Gastroesophageal sphincter (tissue), 4 donors: ENCODE measurements around the gene CRB2. TPM values are rescaled to one million over a fixed set of nuclear protein-coding genes. Genes with fewer than 3 reads are reported as not detected.

Source experiments
- ATAC-seq: fragments of 150-250 bp; one replicate; pipeline ENCODE4 v1.9.1; 2016; ENCODE audit warnings: mild to moderate bottlenecking, moderate library complexity
- H3K27ac ChIP-seq, 4 donors: fragments of 200-600 bp; sonication (generic) in 3 of 4; 1 replicate in 3 of 4; 2 replicates in 1 of 4; pipeline ENCODE4 v1.5.1; 2016 to 2019
- H3K27me3 ChIP-seq: fragments of 200-600 bp; sonication (generic); one replicate; pipeline ENCODE4 v1.5.1; 2019
- H3K36me3 ChIP-seq, 2 donors: fragments of 200-600 bp; sonication (generic); one replicate each; pipeline ENCODE4 v1.5.1; 2019; ENCODE audit warnings: control low read depth in 1 of 2
- H3K4me1 ChIP-seq, 3 donors: fragments of 200-600 bp; sonication (generic); 1 replicate in 2 of 3; 2 replicates in 1 of 3; pipeline ENCODE4 v1.5.1; 2016 to 2019; ENCODE audit warnings: control low read depth in 2 of 3
- H3K4me3 ChIP-seq, 2 donors: fragments of 200-600 bp; sonication (generic); one replicate each; pipeline ENCODE4 v1.5.1; 2019; ENCODE audit warnings: mild to moderate bottlenecking in 1 of 2, moderate library complexity in 1 of 2
- H3K9me3 ChIP-seq, 3 donors: fragments of 200-600 bp; sonication (generic); one replicate each; pipeline ENCODE4 v1.5.1; 2017 to 2019; ENCODE audit warnings: control low read depth in 2 of 3
- EP300 ChIP-seq: sonication (generic); formaldehyde crosslinking; IDR thresholded peaks from one replicate; pipeline ENCODE4 v1.6.1; 2017; ENCODE audit warnings: antibody characterized with exemption, mild to moderate bottlenecking
- POLR2A ChIP-seq, 2 donors: fragments of 450-650 bp; IDR thresholded peaks; one replicate each; pipeline ENCODE4 v1.6.1; 2017; ENCODE audit warnings: antibody characterized with exemption in 2 of 2, mild to moderate bottlenecking in 2 of 2, moderate library complexity in 1 of 2
- POLR2AphosphoS5 ChIP-seq: sonication (generic); formaldehyde crosslinking; IDR thresholded peaks from one replicate; pipeline ENCODE4 v1.6.1; 2017; ENCODE audit warnings: antibody characterized with exemption
- WGBS, 2 donors: methylation state at CpG; one replicate each; pipeline ENCODE4 v1.1.5; 2018; ENCODE audit warnings: low coverage in 1 of 2; 5-methylcytosine and 5-hydroxymethylcytosine counted together
- total RNA-seq, 4 donors: library from RNA; depleted of rRNA; stranded (reverse); fragments of >200 nt; gene quantifications; one replicate each; pipeline ENCODE4 v1.1.0, GENCODE V29; 2016
- TF ChIP-seq, protein P1 (sequence below), 4 experiments: fragments of 200-600 bp in 2 of 4; fragments of 450-650 bp in 2 of 4; sonication (generic) in 1 of 4; IDR thresholded peaks; one replicate each; pipeline ENCODE4 v1.5.1; 2017 to 2019; ENCODE audit warnings: antibody characterized with exemption in 4 of 4, mild to moderate bottlenecking in 2 of 4, moderate library complexity in 2 of 4

CRB2 gene
- total RNA-seq, 4 donors from 2014 or later, result not detected

DNA sequence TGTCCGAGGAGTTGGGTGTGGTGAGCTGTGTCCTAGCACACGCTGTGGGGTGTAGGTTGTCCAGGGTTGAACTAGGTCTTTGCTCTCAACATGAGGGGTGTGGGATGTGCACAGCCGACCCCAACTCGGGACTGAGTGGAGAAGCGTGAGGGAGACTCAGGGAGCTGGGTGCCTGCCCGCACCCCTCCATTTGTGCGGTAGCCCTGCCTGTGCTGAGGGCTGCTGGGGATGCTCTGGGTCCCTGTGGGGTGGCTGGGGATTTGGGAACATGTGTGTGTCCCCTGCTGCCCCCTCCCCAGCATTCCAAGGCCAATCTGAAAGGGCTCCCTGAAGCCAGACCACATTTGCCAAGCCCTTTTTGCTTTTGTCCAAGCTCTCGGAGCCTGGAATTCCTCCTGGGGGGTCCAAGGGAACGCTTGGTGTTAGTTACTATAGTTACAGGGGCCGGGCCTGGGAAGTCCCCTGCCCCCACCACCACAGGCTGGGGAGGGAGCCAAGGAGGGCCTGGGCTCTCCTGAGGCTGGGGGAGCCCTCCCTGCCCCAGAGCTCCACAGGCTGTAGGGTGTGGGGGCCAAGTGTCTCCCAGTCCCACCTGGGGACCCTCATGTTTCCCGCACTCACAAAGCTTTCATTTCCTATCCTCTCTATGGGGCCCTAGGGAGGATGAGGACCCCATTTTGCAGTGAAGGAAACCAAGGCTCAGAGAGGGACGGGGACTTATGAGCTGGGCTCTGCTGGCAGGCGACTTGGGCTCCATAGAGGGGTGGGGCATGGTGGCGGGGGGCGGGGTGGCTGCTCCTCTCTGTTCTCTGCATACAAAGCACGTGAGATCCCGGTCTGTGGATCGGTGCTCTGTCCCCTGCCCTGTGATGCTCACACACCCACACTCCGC is 1.1 kb downstream of the CRB2 start:
- no peak for ATAC-seq
- Histone ChIP-seq H3K9me3 (no peaks in the 10 kb centered on the region), H3K36me3 (no peaks in the 10 kb centered on the region), H3K27ac (no peak overlapping the region), H3K4me1 (peaks cover 0 to 18% (median 2%) of the 10 kb centered on the region in 3 donors), H3K4me3 (no peak overlapping the region), H3K27me3 (peaks cover 37% of the 10 kb centered on the region)
- TF ChIP-seq, protein P1, sequence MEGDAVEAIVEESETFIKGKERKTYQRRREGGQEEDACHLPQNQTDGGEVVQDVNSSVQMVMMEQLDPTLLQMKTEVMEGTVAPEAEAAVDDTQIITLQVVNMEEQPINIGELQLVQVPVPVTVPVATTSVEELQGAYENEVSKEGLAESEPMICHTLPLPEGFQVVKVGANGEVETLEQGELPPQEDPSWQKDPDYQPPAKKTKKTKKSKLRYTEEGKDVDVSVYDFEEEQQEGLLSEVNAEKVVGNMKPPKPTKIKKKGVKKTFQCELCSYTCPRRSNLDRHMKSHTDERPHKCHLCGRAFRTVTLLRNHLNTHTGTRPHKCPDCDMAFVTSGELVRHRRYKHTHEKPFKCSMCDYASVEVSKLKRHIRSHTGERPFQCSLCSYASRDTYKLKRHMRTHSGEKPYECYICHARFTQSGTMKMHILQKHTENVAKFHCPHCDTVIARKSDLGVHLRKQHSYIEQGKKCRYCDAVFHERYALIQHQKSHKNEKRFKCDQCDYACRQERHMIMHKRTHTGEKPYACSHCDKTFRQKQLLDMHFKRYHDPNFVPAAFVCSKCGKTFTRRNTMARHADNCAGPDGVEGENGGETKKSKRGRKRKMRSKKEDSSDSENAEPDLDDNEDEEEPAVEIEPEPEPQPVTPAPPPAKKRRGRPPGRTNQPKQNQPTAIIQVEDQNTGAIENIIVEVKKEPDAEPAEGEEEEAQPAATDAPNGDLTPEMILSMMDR (IDR thresholded peaks at IDR 0.05), result no peak
- no peak for TF ChIP-seq POLR2AphosphoS5
- TF ChIP-seq POLR2A (IDR thresholded peaks at IDR 0.05), result no peak
- TF ChIP-seq EP300, result no peak
- WGBS, 2 donors, result no CpG with 5 or more reads among the region's 19 CpGs

DNA sequence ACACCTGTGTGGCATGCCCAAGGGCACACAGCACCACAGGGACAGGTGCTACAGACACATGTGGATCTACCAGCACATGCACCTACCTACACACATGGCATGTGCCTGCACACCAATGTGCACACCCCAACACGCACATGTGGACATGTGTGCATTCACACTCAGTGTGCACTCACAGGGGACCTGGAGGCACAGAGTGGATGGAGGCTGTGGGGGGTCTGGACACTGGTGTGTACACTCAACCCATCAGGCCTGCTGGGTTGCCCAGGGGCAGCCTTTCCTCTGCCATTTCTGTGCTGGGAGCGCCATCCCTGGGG is 1.7 kb downstream of the CRB2 start:
- Histone ChIP-seq H3K27ac (no peak overlapping the region), H3K27me3 (peaks cover 37% of the 10 kb centered on the region), H3K4me3 (no peak overlapping the region), H3K36me3 (no peaks in the 10 kb centered on the region), H3K4me1 (peaks cover 0 to 18% (median 2%) of the 10 kb centered on the region in 3 donors), H3K9me3 (no peaks in the 10 kb centered on the region)
- ATAC-seq, result no peak
- TF ChIP-seq POLR2AphosphoS5, result no peak
- TF ChIP-seq EP300, result no peak
- TF ChIP-seq, protein P1 (IDR thresholded peaks at IDR 0.05), result no peak
- TF ChIP-seq POLR2A (IDR thresholded peaks at IDR 0.05), result no peak
- WGBS, 2 donors, result no CpG with 5 or more reads among the region's 2 CpGs

DNA sequence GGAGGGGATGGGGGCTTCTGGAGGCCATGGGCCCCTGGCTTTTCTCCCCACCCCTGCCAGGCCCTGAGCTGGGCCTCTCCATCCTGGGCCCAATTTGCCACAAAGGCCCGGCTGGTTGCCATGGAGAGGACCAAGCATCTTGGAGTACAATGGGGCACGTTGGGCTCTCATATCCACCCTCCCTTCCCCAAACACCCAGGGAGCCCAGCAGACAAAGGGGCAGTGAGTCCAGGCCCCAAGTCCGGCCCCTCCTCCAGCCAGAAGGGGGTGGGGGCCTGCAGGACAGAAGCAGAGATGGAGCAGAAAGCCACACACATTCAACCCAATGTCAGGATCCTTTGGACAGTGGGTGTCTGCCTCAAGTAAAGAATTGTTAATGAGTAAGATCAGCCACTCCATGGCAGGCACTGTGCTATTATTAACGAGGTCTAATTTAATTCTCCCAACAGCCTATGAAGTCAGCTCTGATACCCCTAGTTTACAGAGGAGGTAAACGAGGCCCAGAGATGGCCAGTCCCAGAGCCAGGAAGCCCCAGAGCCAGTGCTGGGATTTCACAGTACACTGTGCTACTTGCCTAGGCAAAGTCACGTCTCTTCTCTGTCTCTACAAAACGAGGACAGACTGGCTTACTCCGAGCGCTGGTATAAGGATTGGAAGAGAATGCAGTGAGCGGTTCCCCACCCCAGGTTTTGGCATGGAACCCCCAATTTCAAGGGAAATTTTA is 2.3 kb downstream of the CRB2 start:
- no peaks in the 10 kb centered on the region for H3K9me3 ChIP-seq
- TF ChIP-seq, protein P1 (IDR thresholded peaks at IDR 0.05), result no peak
- TF ChIP-seq EP300, result no peak
- TF ChIP-seq POLR2A (IDR thresholded peaks at IDR 0.05), result no peak
- 70 to 77% methylated on average over 5 to 10 of the region's 10 CpGs for WGBS, 2 donors
- H3K27ac ChIP-seq, result no peak overlapping the region
- no peak for ATAC-seq
- no peaks in the 10 kb centered on the region for H3K36me3 ChIP-seq
- peaks cover 0 to 18% (median 2%) of the 10 kb centered on the region in 3 donors for H3K4me1 ChIP-seq
- peaks cover 33% of the 10 kb centered on the region for H3K27me3 ChIP-seq
- H3K4me3 ChIP-seq, result no peak overlapping the region

DNA sequence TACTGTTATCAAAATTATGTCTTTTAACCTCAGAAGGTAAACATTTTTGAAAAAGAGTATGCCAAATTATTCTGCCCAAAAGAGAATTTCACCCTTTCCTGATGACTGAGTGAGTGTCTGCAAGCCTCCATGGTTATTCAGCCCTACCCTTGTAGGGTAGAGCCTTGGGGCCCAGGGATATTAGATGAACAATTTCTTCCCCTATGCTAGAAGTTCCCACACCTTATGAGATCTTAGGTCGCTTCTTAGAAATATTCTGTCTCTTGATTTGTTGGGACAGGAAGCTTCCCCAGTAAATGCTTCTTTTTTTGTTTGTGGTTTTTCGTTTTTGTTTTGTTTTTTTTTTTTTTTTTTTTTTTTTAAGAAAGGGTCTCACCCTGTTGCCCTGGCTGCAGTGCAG is 3.1 kb downstream of the CRB2 start:
- Histone ChIP-seq H3K9me3 (no peaks in the 10 kb centered on the region), H3K36me3 (no peaks in the 10 kb centered on the region), H3K27ac (no peak overlapping the region), H3K4me3 (no peak overlapping the region), H3K4me1 (peaks cover 0 to 13% (median 0%) of the 10 kb centered on the region in 3 donors), H3K27me3 (peaks cover 25% of the 10 kb centered on the region)
- 76% methylated on average over 2 of the region's 2 CpGs; no CpG with 5 or more reads in 1 of the 2 donors for WGBS, 2 donors
- no peak for ATAC-seq
- no peak for TF ChIP-seq POLR2AphosphoS5
- TF ChIP-seq, protein P1 (IDR thresholded peaks at IDR 0.05), result no peak
